ENCODE measurements around the gene ALX4.

ALX4 gene

DNA sequence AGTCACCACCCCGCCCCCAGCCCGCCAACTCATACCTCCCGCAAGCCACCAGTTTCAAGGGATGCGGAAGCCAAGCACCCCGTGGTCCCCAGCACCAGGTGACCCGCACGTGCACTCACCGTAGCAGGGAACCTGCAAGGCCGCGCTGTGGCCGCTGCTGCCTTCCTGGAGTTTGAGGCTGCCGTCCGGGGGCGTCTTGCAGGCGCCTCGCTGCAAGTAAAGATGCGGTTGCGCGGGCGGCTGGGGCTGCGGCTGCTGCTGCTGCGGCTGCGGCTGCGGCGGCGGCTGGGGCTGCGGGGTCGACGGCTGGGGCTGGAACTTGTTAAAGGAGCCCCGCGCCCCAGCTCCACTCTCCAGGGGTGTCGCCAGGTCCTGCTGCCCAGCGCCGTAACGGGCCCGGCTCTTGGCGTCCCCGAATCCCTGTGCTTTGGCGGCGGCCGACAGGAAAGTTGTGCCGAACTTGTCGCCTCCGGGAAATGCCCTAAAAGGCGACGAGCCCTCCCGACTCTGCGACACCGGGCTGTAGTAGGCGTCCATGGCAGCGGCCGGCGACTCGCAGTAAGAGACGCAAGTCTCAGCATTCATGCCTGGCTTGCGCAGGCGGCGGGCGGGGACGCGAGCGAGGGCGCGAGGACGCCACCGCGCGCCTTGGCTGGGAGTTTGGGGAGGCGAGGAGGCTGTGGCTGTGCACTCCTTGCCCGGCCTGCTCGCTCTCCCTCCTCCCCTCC lies at the start of gene ALX4:
ALX4 (minus strand) TSS at position 662 of the 728 bp plus-strand sequence; CDS start at position 585, 77 bp downstream.
- no peak for DNase-seq (ENCODE audit: low read depth)

DNA sequence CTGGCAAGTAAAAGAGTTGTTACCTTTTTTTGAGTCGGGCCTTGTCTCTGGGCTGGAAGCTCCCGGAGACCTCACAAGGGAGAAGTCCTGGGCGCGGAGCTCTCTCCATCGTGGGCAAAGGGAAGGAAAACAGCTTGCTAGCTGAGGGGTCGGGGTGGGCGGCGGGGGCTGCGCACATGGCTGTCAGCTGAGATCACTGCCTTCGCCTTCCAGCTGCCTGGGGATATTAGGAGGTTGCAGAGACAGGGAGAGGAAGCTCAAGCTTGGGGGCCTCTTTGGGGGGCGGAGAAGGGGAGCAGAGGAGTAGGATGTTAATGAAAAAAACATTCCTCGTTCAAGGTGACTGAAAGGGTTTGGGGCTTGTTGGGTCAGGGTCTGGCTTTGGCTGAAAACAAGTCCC lies 49.2 kb upstream of the ALX4 start:
- no peak for DNase-seq (ENCODE audit: low read depth)

DNA sequence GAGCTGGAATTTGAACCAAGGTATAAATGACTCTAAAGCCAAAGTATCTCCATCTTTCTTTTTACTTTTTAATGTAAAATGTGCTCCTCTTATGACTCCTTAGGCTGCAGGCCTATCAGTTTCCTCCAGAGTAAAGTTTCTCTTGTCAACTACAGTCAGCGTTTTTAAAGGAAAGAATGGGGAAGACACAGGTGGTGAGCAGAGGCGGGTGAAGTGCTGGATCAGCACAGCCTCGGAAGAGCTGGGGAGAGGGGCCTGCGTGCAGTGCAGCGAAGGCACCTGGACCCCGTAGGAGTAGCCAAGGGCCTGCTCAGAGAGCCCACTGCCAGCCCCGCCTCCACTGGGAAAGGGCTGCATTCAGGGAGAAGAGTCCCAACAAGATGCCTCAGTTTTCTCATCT lies 48.8 kb upstream of the ALX4 start:
- no peak for DNase-seq (ENCODE audit: low read depth)

DNA sequence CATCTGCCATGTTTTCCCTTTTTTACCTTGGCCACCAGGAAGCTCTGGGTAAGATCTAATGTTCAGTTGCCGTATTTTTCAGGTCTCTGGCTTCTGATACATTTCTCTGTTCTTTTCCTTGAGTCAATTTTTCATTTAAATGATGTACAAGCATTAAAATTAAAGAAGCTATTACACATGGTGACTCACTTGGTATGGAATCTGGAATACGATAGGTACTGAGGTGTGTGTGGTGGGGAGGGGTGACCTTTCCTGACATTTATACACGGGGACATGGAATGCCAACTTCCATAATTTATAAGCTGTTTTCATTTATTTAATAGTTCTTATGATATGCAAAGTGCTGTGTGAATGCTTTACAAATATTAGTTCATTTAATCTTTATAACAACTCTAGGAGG lies 47.8 kb upstream of the ALX4 start:
- no peak for DNase-seq (ENCODE audit: low read depth)

DNA sequence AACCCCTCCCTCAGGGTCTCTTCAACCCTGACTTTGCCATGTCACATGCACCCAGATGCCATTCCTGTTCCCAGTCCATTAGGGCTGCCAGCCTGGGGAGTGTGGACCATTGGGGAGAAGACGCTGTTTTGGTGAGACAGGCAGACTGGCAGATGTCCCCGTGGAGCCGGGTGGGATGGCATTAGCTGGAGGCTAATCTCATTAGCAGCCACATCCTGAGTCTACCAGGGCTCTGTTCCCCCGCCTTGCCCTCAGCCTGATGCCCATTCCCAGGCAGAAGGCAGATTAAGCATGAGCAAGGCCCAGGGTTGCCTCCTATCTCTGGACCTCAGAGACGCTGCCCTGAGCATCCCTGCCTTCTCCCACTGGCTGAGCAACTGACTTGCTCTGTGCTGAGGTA lies 46.4 kb upstream of the ALX4 start:
- DNase-seq (ENCODE audit: low read depth), result no peak

DNA sequence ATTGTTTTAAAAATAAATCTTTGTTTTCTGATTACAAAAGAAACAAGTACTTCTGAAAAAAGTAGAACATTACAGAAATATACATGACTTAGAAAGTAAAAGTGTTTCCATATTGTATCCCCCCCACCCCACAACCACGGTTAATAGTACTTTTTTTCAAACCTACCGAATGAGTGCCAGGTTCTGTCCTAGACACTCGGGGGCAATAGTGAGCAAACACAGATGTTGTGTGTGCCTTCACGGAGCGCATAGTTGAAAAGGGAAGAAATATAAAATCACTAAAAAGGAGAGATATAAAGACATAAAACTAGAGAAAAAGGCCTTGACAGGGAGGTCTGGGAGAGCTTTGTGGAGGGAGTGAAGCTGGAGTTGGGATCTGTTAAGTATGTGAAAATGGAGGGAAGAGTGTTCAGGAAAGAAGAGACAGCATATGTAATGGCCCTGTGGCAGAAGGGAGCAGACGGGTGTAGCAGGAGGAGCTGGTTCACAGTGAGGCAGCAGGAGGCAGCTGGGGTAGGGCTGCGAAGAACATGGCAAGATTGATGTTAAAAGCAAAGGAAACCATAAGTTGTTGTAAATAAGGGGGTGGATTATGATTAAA lies 42.1 kb upstream of the ALX4 start:
- no peak for DNase-seq (ENCODE audit: low read depth)

DNA sequence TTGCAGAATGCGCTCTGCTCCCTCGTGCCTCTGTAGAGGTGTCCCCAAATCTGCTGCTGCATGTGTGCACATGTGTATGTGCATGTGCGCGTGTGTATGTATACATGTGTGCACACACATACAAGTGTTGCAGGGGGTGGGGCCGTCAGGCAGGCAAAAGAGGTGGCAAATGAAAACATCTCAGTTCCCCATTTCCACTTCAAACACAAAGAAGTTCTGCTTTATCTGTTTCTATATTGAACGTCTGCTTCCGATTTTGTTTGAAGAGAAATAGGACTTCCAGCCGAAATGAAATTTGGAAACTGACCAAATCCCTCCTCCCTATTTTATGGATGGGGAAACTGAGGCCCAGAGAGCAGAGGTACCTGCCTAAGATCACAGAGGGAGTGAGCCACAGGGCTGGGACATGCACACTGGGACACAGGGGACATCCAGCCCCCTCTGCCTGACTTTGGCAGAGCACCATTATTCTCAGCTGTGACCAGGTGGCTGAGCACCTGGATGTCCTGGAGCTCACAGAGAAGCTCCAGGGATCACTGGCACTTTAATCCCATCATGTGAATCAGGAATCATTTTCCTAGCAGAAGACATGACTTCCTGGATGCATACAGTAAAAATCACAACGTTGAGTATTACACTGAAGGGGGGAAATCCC lies 41.2 kb upstream of the ALX4 start:
- no peak for DNase-seq (ENCODE audit: low read depth)

DNA sequence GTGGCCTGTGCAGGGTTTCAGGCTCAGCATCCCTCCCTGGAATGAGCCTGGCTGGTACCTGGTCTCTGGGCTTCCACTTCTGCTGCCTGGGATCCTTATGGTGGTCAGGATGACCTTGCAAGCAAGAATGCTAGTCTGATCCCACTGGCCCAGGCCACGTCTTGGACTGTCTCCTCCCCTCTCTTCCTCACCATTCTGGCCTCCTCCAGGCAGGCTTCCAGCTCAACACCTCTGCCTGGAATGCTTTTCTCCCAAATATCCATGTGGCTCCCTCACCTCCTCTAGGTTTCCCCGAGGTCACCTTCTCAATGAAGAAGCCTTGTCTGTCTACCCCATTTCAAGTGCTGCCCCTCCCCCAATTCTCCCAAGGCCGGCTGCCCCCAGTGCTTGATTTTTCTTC lies 39.4 kb upstream of the ALX4 start:
- no peak for DNase-seq (ENCODE audit: low read depth)

DNA sequence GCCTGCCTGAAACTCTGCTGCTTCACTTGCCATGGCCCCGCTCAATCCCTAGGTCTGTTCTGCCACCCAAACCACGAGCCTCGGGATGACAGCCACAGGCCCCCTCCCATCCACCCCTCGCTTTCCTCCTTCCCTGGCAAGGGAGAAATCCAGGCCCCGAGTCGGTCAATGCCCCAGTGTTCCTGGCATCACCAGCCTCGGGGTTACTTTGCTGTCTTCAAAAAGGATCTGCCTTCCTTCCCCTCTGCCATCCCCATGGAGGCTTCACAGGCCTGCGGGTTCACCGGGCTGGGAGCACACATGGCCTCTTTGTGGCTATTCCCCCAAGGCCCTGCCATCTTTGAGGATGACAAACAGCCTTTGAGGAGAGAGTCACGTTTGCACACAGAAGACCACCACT lies 38.8 kb upstream of the ALX4 start:
- DNase-seq (ENCODE audit: low read depth), result no peak

DNA sequence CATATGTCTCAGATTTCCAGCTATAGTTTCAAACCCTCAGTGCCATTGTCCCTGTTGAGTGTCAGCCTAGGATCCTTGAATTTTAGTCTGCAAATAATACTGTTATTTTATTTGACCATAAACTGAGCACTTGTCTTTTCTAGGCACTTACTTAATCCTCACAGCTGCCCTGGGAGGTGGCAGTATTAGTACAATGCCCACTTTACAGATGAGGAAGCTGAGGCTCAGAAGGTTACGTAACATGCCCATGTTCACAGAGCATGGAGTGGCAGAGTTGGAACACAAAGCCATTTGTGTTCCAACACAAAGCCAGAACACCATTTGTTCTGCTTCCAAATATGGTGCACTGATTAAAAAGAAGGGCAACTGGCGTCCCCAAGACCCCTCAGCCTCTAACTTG lies 38.2 kb upstream of the ALX4 start:
- DNase-seq (ENCODE audit: low read depth), result no peak

DNA sequence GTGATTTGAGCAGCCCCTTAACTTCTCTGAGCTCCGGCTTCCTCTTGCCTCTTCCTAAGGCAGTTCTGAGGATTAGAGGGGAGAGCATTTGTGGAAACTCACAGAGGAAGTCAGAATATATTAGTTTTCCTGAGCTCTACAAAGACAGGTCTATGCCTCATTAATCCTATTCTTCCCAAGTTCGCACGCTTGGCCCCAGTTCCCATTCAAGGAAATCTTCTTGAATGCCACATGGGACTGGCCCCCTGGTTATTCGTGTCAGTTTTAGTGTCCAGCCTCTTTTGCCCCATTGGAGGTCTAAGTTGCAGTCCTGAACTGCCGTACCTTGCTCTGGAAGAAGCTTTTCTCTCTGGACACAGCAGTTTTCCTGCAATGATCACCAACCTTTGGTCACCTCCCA lies 37.6 kb upstream of the ALX4 start:
- no peak for DNase-seq (ENCODE audit: low read depth)

DNA sequence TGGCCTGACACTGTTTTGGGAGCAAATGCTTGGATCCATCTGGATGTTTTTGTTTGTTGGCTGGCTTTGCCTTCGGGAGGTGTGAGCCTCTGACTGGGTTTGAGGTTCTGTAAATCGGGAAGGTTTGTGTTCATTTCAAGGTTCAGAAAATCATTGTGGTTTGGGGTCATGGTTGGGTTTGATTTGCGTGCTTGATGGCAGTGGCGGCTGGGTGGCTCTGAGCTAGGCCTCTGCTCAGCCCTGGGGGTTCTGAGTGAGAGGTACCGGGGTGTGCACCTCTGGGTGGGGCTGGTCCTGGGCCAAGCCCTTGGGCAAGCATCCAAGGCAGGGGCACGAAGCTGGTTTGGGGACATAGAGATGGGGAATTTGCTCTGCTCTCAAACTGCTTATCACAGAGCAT lies 37.0 kb upstream of the ALX4 start:
- no peak for DNase-seq (ENCODE audit: low read depth)

DNA sequence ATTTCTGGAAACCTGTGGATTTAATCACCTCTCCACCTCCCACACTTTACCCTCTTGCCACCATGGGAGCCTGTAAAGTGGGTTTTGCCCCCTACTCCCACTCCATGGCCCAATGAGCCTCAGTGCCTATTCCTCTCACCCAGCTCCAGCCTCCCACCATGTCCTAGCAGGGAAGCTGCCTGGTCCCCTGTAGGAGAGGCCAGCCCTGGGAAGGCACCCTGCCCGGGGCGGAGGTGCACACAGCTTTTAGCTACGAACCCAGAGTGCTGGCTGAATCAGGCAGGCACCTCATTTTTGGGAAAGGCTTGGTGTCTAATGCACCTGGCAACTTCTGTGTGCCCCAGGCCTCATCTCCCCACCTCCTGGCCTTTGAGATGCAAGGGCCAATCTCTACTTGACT lies 35.8 kb upstream of the ALX4 start:
- no peak for DNase-seq (ENCODE audit: low read depth)

DNA sequence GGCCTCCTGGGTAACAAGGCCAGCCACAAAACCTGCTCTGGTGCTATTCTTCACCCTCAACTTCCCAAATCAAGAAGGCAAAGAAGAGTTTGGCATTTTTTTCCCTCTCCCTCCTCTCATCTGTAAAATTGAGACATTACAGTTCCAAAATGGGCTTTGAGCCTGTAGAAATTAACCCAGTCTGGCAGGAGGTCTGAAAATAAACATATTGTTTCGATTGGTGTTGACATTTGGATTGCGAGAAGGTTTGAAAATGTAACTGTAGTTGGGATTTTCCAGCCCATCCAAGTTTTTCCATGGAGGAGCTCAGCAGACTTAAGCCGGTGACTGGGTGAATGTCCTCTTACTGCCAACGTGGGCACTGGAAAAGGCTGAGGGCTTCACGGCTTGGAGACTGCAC lies 35.0 kb upstream of the ALX4 start:
- no peak for DNase-seq (ENCODE audit: low read depth)

DNA sequence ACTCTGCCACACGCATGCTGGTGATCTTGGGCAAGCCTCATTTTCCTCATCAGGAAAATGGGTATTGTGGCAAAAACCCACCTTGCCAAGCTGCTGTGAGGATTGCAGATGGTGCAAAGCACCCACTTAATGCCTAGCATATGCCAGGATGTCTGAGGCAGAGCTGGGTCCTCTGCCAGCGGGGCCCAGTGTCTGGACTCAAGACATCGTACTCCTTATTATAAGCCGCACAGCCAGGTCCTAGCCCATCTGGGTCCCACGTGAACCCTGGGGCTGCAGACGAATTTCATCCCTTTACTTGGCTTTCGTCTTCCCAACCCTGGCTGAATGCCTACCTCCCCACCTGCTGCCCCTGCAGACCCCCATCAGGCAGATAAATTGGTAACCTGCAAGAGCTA lies 34.5 kb upstream of the ALX4 start:
- DNase-seq (ENCODE audit: low read depth), result no peak

DNA sequence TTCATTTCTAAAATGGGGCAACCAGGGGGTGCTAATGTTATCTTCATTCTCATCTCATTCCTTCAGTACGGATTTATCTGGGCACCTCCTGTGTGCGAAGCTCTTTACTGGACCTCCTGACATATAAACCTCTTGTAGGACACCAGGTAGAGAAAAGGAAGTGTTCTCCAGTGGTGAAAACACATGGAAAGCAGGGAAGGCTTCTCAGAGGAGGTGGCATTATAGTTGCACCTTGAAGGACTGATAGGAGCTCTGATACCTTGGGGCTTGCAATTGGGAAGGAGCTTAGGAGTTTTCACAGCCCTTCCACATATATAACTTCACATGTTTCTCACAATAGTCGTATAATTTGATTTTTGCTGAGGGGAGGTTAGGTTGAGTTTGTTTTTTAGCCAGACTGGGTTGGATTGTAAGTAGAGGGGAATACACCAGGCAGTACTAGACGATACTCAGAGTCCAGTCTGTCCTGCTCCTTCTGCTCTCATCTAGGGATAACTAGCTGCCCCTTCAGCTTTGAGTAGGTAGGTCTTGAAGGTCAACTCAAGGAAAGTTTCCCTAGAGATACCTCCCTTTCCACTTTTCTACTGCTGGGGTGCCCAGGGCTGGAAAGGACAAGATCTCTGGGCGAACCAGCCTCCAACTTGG lies 34.0 kb upstream of the ALX4 start:
- no peak for DNase-seq (ENCODE audit: low read depth)

DNA sequence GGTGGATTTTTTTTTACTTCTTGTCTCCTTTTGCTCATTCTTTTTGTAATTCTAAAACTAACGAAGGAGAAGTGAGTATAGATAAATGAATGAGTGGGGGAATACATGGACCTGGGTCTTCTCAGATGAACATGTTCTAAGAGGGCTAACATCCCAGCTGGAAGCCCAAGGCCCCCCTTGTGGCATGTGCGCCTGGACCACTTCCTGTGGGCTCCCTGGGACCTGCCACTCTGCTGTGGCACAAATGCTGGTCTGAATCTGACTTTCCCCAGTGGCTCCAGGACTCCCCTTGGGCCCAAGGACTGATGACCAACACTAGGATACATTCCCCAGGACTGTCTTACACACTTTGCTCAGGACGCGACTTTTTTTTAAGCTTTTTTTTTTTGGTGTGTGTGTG lies 32.7 kb upstream of the ALX4 start:
- DNase-seq (ENCODE audit: low read depth), result no peak

DNA sequence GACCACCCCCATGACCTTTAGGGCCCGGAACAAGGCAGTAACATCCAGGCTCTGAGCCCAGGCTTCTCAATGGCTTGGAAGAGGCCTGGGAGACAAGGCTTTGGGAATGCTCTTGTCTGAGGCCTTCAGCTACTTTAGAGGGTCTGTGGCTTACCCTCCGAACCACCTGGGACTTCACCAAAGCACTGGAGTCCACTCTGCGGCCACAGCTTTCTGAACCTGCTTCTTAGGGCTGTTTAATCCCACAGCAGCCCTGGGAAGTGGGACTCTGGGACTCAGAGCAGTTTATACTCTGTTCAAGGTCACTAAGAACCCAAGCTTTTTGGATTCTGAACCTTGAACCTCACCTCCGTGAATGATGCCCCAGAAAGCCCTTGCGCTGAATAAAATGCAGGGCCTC lies 30.7 kb upstream of the ALX4 start:
- no peak for DNase-seq (ENCODE audit: low read depth)

DNA sequence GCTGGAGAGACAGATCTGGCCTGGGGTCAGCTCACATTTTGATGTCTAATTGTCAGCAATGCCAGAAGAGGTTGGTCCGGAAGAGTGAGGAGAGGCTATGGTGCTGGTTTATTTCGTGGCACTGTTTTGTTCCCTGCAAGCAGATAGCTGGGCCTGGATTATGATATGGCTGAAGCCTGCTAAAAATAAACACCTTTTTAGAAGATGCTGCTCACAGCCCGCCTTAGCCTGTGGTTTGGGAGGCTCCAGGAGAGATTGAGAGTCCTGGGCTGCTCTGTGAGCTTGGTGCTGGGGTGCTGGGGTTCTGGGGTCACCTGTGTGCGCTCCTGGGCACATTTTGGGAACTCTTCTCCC lies 29.6 kb upstream of the ALX4 start:
- no peak for DNase-seq (ENCODE audit: low read depth)

DNA sequence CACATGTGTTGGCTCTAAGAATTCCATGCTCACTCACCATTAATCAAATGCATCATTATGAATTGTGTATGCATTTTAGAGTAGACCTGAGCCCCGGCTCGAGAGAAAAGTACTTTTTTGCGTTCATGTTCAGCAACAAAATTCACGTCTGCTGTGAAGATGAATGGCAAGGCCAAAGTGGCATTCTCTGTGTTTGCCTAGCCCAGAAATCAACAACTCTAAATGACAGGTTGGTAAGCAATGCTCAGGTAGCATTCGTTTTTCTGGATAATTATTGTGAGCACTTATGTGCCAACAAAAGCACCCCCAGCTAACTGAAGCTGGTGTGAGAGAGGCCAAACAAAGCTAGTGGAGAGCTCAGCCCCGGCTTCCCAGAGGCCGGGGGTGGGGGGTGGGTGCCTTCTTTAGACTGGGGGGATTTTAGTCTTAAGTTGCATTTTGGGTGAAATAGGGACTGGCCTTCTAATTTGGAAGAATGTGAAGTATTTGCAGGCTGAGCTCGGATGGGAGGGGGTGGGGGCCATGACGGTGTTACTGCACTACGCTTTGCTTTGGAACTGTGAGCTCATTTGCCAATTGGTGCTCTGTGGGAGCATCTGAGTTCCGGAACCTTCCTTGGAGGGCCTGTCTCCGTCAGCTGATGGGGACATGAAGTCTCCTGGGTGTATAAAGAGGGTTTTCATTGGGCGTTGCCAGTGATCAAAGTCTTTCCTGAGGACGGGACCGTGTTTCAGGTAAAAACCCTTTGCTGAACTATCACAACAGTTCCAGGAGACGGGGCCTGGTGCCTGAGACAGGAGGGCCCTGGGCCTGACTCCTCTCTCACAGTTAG lies 29.0 kb upstream of the ALX4 start:
- no peak for DNase-seq (ENCODE audit: low read depth)

DNA sequence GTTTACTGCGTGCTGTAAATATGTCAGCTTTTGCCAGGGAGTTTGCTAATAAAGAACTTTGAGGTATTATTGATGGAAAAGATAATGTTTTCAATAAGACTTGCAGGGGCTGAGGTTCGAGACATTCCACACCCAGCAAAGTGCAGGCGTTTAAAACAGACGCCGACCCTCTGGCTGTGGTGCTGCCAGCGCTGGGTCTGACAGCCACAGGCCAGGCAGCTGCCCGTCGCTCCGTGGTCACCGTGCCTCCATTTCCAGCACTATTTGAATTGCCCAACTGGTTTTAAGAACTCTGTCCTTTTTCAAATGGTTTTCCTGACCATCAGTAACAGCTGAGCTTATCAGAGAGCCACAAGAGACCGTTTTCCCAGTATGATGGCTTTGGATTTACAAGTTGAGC lies 28.1 kb upstream of the ALX4 start:
- DNase-seq (ENCODE audit: low read depth), result no peak

DNA sequence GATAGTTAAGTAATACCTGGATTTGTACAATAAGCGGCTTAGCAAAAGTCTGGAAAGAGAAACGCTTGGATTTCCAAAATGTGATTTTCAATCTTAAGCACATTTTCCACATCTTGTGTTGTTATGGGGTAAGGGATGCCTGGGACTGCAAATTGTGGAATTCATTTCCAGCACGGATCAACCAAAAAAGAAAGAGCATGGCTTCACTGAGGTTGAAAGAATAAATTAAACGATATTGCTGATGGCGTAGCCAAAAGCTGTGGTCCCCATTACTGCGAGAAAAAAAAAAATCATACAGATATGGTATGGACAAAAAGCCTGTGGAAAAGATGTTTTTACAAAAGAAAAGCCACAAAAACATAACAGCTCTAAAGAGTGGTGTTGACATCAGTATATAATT lies 26.0 kb upstream of the ALX4 start:
- no peak for DNase-seq (ENCODE audit: low read depth)
